GM19035 (cell line): ENCODE results near the gene GPC1.

ENCODE experiments used
- ATAC-seq: cut with Tn5 transposase; IDR thresholded peaks from one replicate; pipeline ENCODE4 v1.9.1; 2021; ENCODE audit not compliant: unreplicated experiment

GPC1 gene

GRCh38 chr2:240442891-240443715 is 7.6 kb downstream of the GPC1 start:
- ATAC-seq, result no peak

GRCh38 chr2:240443891-240444301 is 8.4 kb downstream of the GPC1 start:
- ATAC-seq, result no peak

- no peak for ATAC-seq
These were observed 9.0 kb downstream of the GPC1 start for GRCh38 chr2:240444464-240444863.

- no peak for ATAC-seq
These were observed 10.6 kb downstream of the GPC1 start for GRCh38 chr2:240445961-240446663.

- ATAC-seq, result no peak
These were observed 11.3 kb downstream of the GPC1 start for GRCh38 chr2:240446664-240447175.

GRCh38 chr2:240447331-240447730 is 11.9 kb downstream of the GPC1 start:
- no peak for ATAC-seq

- no peak for ATAC-seq
These were observed 12.5 kb downstream of the GPC1 start for GRCh38 chr2:240447934-240448333.

- no peak for ATAC-seq
These were observed 13.2 kb downstream of the GPC1 start for GRCh38 chr2:240448387-240449274.

GRCh38 chr2:240449764-240450531 is 14.5 kb downstream of the GPC1 start:
- no peak for ATAC-seq

GRCh38 chr2:240450532-240451107 is 15.2 kb downstream of the GPC1 start:
- no peak for ATAC-seq

GRCh38 chr2:240451108-240451611 is 15.7 kb downstream of the GPC1 start:
- no peak for ATAC-seq

GRCh38 chr2:240451791-240452461 is 16.5 kb downstream of the GPC1 start:
- no peak for ATAC-seq

- no peak for ATAC-seq
These were observed 17.2 kb downstream of the GPC1 start for GRCh38 chr2:240452462-240453256.

GRCh38 chr2:240453461-240454105 is 18.1 kb downstream of the GPC1 start:
- ATAC-seq, result no peak

- no peak for ATAC-seq
These were observed 18.8 kb downstream of the GPC1 start for GRCh38 chr2:240454106-240454901.

GRCh38 chr2:240455272-240455646 is 19.8 kb downstream of the GPC1 start:
- no peak for ATAC-seq
